ENCODE results near the gene MICU1. TPM values are rescaled to one million over a fixed set of nuclear protein-coding genes. Genes with fewer than 3 reads are reported as not detected.
"Not testable (repeated sequence)": the region's sequence is repeated elsewhere in the genome, so short reads cannot be mapped to it uniquely, and the experiment has no call there.

The MICU1 gene
- total RNA-seq, 1 donor from 2014 or later = 79.8 TPM

DNA sequence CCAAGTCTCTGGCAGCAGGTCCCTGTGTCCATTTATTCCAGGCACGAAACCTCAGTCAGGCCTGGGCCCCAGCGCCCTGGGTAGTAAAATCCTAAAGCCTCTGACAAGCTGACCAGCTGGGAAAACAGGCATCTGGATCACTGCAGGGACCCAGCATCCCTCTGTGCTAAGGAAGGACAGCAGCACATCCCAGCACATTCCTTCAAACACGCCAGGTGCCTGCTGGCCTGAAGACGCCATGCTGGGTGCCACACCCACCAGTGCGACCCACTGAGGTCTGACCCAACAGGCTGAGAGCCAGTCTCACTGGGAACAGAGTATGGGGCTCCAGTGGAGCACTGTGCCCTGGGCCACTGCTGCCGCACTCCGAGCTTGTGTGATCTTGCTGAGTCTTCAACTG lies 277.6 kb downstream of the MICU1 start:
- Histone ChIP-seq H4K20me1 (ENCODE audit: low read depth) (no peaks in the 10 kb centered on the region), H3F3A (ENCODE audit: low read depth) (no peaks in the 10 kb centered on the region), H3K4me1 (peaks cover 6% of the 10 kb centered on the region), H3K9ac (no peak overlapping the region), H3K9me3 (ENCODE audit: low read depth) (no peaks in the 10 kb centered on the region), H3K79me2 (ENCODE audit: low read depth) (peaks cover 47% of the 10 kb centered on the region), H3K36me3 (no peaks in the 10 kb centered on the region), H3K4me3 (no peak overlapping the region), H3K27me3 (no peaks in the 10 kb centered on the region), H3K4me2 (no peak overlapping the region), H3K27ac (no peak overlapping the region), H2AFZ (replicated peaks) (no peak overlapping the region)
- H3K27me3 Mint-ChIP-seq (ENCODE audit: insufficient read depth, low read depth) = peaks cover 5% of the 10 kb centered on the region
- peaks cover 8% of the 10 kb centered on the region for H3K36me3 Mint-ChIP-seq
- no peaks in the 10 kb centered on the region for H3K9me3 Mint-ChIP-seq
- peaks cover 10% of the 10 kb centered on the region for H3K4me1 Mint-ChIP-seq
- H3K4me3 Mint-ChIP-seq = no peak overlapping the region
- H3K27ac Mint-ChIP-seq = no peak overlapping the region
- TF ChIP-seq EZH2 (IDR thresholded peaks at IDR 0.05) = no peak
- TF ChIP-seq EZH2phosphoT487 (IDR thresholded peaks at IDR 0.05) = no peak
- TF ChIP-seq, protein P1, sequence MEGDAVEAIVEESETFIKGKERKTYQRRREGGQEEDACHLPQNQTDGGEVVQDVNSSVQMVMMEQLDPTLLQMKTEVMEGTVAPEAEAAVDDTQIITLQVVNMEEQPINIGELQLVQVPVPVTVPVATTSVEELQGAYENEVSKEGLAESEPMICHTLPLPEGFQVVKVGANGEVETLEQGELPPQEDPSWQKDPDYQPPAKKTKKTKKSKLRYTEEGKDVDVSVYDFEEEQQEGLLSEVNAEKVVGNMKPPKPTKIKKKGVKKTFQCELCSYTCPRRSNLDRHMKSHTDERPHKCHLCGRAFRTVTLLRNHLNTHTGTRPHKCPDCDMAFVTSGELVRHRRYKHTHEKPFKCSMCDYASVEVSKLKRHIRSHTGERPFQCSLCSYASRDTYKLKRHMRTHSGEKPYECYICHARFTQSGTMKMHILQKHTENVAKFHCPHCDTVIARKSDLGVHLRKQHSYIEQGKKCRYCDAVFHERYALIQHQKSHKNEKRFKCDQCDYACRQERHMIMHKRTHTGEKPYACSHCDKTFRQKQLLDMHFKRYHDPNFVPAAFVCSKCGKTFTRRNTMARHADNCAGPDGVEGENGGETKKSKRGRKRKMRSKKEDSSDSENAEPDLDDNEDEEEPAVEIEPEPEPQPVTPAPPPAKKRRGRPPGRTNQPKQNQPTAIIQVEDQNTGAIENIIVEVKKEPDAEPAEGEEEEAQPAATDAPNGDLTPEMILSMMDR (IDR thresholded peaks at IDR 0.05) = no peak
- no peak for DNase-seq (ENCODE audit: low spot score)

DNA sequence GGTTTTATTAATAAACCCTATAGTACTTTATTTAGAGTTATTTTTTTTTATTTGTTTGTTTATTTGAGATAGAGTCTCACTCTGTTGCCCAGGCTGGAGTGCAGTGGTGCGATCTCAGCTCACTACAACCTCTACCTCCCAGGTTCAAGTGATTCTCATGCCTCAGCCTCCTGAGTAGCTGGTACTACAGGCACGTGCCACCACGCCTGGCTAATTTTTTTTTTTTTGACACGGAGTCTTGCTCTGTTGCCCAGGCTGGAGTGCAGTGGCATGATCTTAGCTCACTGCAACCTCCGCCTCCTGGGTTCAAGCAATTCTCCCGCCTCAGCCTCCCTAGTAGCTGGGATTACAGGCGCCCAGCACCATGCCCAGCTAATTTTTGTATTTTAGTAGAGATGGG lies 279.8 kb downstream of the MICU1 start:
- not testable (repeated sequence) for H3K27me3 Mint-ChIP-seq (ENCODE audit: insufficient read depth, low read depth); H3K27ac ChIP-seq; H3K4me3 ChIP-seq; H4K20me1 ChIP-seq (ENCODE audit: low read depth); H3K4me1 Mint-ChIP-seq; H3K4me2 ChIP-seq; H3K27ac Mint-ChIP-seq; H3K36me3 Mint-ChIP-seq; H3K9me3 ChIP-seq (ENCODE audit: low read depth); H3K27me3 ChIP-seq; H3K9me3 Mint-ChIP-seq; H3K36me3 ChIP-seq; H3F3A ChIP-seq (ENCODE audit: low read depth); H3K4me3 Mint-ChIP-seq; H3K4me1 ChIP-seq; H3K9ac ChIP-seq; DNase-seq (ENCODE audit: low spot score); H2AFZ ChIP-seq (replicated peaks)
- peaks cover 25% of the 10 kb centered on the region for H3K79me2 ChIP-seq (ENCODE audit: low read depth)

DNA sequence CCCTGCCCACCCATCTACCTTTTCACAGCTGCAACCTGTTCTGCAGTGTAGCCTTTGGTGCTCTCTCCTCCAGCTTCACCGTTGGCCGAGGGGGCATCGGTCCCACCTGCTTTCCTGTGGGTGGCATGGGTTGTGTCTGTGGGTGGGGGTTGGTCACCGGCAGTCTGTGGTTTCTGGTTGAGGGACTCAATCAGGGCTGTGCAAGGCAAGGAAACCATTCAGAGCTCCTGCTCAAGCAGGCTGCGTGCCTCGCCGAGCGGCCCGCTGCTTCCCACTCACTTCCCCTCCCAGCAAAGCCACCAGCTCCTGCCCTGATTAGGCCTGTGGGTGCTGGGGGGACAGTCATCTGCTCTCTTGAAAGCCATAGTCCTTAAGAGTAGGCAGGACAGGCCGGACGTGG lies 280.9 kb downstream of the MICU1 start:
- Histone ChIP-seq H3K79me2 (ENCODE audit: low read depth) (peaks cover 21% of the 10 kb centered on the region), H3F3A (ENCODE audit: low read depth) (no peaks in the 10 kb centered on the region), H3K4me2 (no peak overlapping the region), H3K27me3 (no peaks in the 10 kb centered on the region), H3K9ac (no peak overlapping the region), H3K4me1 (no peaks in the 10 kb centered on the region), H3K9me3 (ENCODE audit: low read depth) (no peaks in the 10 kb centered on the region), H3K36me3 (no peaks in the 10 kb centered on the region), H3K4me3 (no peak overlapping the region), H4K20me1 (ENCODE audit: low read depth) (no peaks in the 10 kb centered on the region), H3K27ac (no peak overlapping the region), H2AFZ (replicated peaks) (no peak overlapping the region)
- Mint-ChIP-seq H3K27me3 (ENCODE audit: insufficient read depth, low read depth) (peaks cover 5% of the 10 kb centered on the region), H3K4me3 (no peak overlapping the region), H3K27ac (no peak overlapping the region), H3K9me3 (no peaks in the 10 kb centered on the region), H3K4me1 (no peaks in the 10 kb centered on the region), H3K36me3 (peaks cover 12% of the 10 kb centered on the region)
- DNase-seq (ENCODE audit: low spot score) = no peak
- TF ChIP-seq EZH2phosphoT487 (IDR thresholded peaks at IDR 0.05) (no peak), EZH2 (IDR thresholded peaks at IDR 0.05) (no peak)
- TF ChIP-seq, protein P1 (IDR thresholded peaks at IDR 0.05) = no peak

DNA sequence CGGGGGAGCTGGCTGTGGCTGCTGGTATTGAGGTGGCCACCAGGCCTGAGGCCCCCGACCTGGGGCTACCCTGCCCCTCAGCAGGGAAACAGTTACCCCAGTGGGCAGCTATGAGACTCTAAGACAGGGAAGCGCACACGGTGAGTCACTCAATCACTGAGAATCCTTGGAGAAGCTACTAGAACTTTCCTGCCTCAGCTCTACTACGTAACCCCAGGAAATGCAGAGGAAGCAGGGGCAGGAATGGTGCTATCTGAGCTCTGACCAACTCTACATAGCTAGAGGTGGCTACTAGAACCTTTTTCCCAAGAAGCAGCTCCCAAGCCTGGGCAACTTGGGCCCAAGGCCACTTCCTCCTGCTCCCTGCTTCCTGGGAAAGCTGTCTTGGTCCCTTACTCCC lies 283.0 kb downstream of the MICU1 start:
- Histone ChIP-seq H3K27ac (no peak overlapping the region), H3K4me2 (no peak overlapping the region), H3K4me1 (no peaks in the 10 kb centered on the region), H2AFZ (replicated peaks) (no peak overlapping the region), H4K20me1 (ENCODE audit: low read depth) (no peaks in the 10 kb centered on the region), H3K27me3 (no peaks in the 10 kb centered on the region), H3K9me3 (ENCODE audit: low read depth) (no peaks in the 10 kb centered on the region), H3F3A (ENCODE audit: low read depth) (peaks cover 10% of the 10 kb centered on the region), H3K36me3 (peaks cover under 1% of the 10 kb centered on the region), H3K9ac (no peak overlapping the region), H3K4me3 (no peak overlapping the region), H3K79me2 (ENCODE audit: low read depth) (peaks cover 12% of the 10 kb centered on the region)
- Mint-ChIP-seq H3K36me3 (peaks cover 11% of the 10 kb centered on the region), H3K9me3 (no peaks in the 10 kb centered on the region), H3K27me3 (ENCODE audit: insufficient read depth, low read depth) (peaks cover 3% of the 10 kb centered on the region), H3K4me1 (no peaks in the 10 kb centered on the region), H3K27ac (peak overlapping the region; percentile 83), H3K4me3 (no peak overlapping the region)
- DNase-seq (ENCODE audit: low spot score) = no peak
- TF ChIP-seq, protein P1 (IDR thresholded peaks at IDR 0.05) = no peak
- no peak for TF ChIP-seq EZH2phosphoT487 (IDR thresholded peaks at IDR 0.05)
- no peak for TF ChIP-seq EZH2 (IDR thresholded peaks at IDR 0.05)

All from neural progenitor cell (in vitro differentiated cells).